GM19467 (cell line): Measurements from ENCODE around the gene ATF7.

Source experiments
- ATAC-seq: cut with Tn5 transposase; IDR thresholded peaks from one replicate; pipeline ENCODE4 v1.9.1; 2021; ENCODE audit warnings: mild to moderate bottlenecking, moderate library complexity; ENCODE audit not compliant: unreplicated experiment

Gene ATF7

GRCh38 chr12:53532524-53533445 is 93.4 kb downstream of the ATF7 start:
- no peak for ATAC-seq

GRCh38 chr12:53532021-53532420 is 94.2 kb downstream of the ATF7 start:
- ATAC-seq: no peak

DNA sequence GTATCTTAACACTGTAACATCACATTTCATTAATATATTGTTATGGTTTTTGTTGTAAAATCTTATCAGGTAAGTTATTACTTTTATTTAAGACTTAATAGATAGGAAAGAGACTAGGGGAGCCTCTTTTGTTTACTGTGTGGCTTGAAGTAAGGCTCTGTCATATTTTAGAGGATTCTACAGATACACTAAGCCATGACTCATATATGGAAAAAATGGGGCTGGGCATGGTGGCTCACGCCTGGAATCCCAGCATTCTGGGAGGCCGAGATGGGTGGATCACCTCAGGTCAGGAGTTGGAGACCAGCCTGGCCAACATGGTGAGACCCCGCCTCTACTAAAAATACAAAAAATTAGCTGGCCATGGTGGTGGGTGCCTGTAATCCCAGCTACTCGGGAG is 95.3 kb downstream of the ATF7 start:
- ATAC-seq: no peak

- ATAC-seq: no peak
These were observed 96.1 kb downstream of the ATF7 start for GRCh38 chr12:53530061-53530460.

GRCh38 chr12:53524476-53524875 is 101.7 kb downstream of the ATF7 start:
- no peak for ATAC-seq

DNA sequence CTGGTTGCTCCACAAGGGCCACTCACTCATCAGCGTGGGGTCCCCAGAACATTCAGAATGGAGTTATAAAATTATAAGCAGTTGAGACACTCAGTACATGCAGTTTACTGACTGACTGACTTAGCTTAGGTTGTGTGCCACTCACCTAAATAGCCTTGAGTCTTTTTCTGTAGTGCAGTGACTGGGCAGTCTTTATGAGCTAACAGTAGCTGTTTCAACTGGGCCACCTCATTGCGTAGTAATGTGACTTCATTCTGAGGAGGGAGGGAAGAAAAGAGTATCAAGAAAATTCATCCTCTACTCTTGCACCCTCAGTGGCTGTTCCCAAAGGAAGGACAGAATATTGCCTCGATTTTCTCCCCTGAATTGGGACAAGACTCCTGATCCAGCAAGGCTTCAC is 103.1 kb downstream of the ATF7 start:
- no peak for ATAC-seq

- no peak for ATAC-seq
These were observed 107.8 kb downstream of the ATF7 start for GRCh38 chr12:53518381-53518780.

DNA sequence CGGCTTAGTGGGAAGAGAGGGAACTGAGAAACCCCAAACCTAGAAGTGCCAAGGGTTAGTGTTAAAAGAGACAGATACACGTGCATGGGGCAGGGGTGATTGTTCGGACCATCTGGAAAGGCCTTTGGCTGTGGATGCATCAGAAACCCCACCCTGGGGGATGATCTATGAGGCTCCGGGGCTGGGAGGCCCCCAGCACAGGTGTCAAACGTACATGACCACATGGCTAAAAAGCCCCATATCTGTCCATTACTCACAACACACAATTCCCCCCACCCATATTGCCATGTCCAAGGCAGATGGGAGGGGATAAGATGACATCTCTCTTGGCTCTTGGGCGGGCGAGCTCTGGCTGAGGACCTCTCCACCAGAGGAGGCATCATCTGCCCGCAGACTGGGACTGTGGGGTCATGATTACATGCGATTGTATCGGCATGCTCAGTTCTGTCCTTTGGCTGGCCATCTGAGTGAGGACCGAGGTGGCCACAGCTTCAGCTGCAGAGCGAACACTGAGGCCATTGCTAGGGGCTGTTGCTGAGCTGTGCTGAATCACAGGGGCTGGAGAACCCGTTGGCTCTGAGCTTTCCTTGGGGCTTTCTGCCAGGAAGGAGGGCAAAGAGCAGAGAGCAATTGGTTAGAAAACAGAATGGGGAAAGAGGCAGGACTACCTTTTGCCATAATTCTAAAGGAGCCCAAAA is 109.3 kb downstream of the ATF7 start:
- no peak for ATAC-seq

- ATAC-seq: no peak
These were observed 110.9 kb downstream of the ATF7 start for GRCh38 chr12:53515291-53515680.

GRCh38 chr12:53514628-53515290 is 111.4 kb downstream of the ATF7 start:
- no peak for ATAC-seq

- ATAC-seq: no peak
These were observed 112.3 kb downstream of the ATF7 start for GRCh38 chr12:53513712-53514410.

GRCh38 chr12:53510181-53510812 is 115.9 kb downstream of the ATF7 start:
- no peak for ATAC-seq

GRCh38 chr12:53508534-53509170 is 117.5 kb downstream of the ATF7 start:
- peak; percentile 72 for ATAC-seq

DNA sequence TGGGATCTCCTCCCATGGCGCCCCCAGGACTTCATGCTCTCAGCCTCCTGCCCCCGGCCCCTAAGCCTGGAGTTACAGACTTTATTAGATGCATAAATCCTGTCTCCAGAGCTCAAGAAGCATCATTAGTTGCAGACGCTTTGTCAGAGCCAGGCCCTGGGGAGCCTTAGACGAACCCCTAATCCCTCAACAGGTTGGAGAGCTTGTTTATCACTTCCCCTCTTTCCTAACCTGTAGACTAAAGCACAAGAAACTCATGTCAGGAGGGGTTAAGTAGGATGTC is 118.6 kb downstream of the ATF7 start:
- no peak for ATAC-seq

GRCh38 chr12:53506881-53507602 is 119.1 kb downstream of the ATF7 start, which contains the start of gene NPFF:
Gene NPFF (minus strand): TSS chr12:53507484. CDS start chr12:53507474, 10 bp downstream.
- ATAC-seq: no peak

GRCh38 chr12:53506450-53506785 is 119.8 kb downstream of the ATF7 start:
- ATAC-seq: no peak

GRCh38 chr12:53505555-53506449 is 120.4 kb downstream of the ATF7 start:
- no peak for ATAC-seq

- no peak for ATAC-seq
These were observed 121.1 kb downstream of the ATF7 start for GRCh38 chr12:53505086-53505485.
